Omental fat pad (tissue), 4 donors: ENCODE measurements around the gene MARK1. TPM values are rescaled to one million over a fixed set of nuclear protein-coding genes. Genes with fewer than 3 reads are reported as not detected.

Experiments
- ATAC-seq: fragments of 150-250 bp; one replicate; pipeline ENCODE4 v1.9.1; 2016; ENCODE audit warnings: mild to moderate bottlenecking, moderate library complexity; ENCODE audit not compliant: low FRiP score
- DNase-seq: peaks from one replicate; pipeline ENCODE4 v3.0.0-alpha.2; 2019; ENCODE audit warnings: low spot score
- CTCF ChIP-seq, 3 donors: fragments of 450-650 bp; IDR thresholded peaks; one replicate each; pipeline ENCODE4 v1.5.1; 2016 to 2017; ENCODE audit warnings: antibody characterized with exemption in 3 of 3, mild to moderate bottlenecking in 3 of 3, moderate library complexity in 2 of 3
- total RNA-seq, 4 donors: library from RNA; depleted of rRNA; stranded (reverse); fragments of >200 nt; gene quantifications; one replicate each; pipeline ENCODE4 v1.1.0, GENCODE V29; 2016

The MARK1 gene
- total RNA-seq, 4 donors from 2014 or later = 7.7 to 24.4 (median 9.0) TPM

GRCh38 chr1:220513834-220514233, 14.1 kb upstream of the MARK1 start:
- no peak for TF ChIP-seq CTCF (IDR thresholded peaks at IDR 0.05)
- DNase-seq (no peak), ATAC-seq (no peak)

- DNase-seq (no peak), ATAC-seq (no peak)
- no peak for TF ChIP-seq CTCF (IDR thresholded peaks at IDR 0.05)
Observed at GRCh38 chr1:220514256-220514655, 13.7 kb upstream of the MARK1 start.

- DNase-seq (no peak), ATAC-seq (no peak)
- no peak for TF ChIP-seq CTCF (IDR thresholded peaks at IDR 0.05)
Observed at GRCh38 chr1:220516014-220516721, 11.8 kb upstream of the MARK1 start.

- no peak for ATAC-seq
- no peak for DNase-seq
- no peak for TF ChIP-seq CTCF (IDR thresholded peaks at IDR 0.05)
Observed at GRCh38 chr1:220516722-220517042, 11.3 kb upstream of the MARK1 start.

GRCh38 chr1:220521778-220522177, 6.2 kb upstream of the MARK1 start:
- no peak for ATAC-seq
- no peak for DNase-seq
- no peak for TF ChIP-seq CTCF (IDR thresholded peaks at IDR 0.05)

GRCh38 chr1:220526294-220526693, 1.6 kb upstream of the MARK1 start:
- no peak for ATAC-seq
- DNase-seq = no peak
- no peak for TF ChIP-seq CTCF (IDR thresholded peaks at IDR 0.05)

GRCh38 chr1:220527279-220527907, 543 bp upstream of the MARK1 start:
- DNase-seq (no peak), ATAC-seq (peak; percentile 26)
- no peak for TF ChIP-seq CTCF (IDR thresholded peaks at IDR 0.05)
